ENCODE data around the gene TMEM255B.
"Not testable (repeated sequence)": the region's sequence is repeated elsewhere in the genome, so short reads cannot be mapped to it uniquely, and the experiment has no call there.

Gene TMEM255B

GRCh38 chr13:113750554-113751399 is 8.2 kb upstream of the TMEM255B start:
- Mint-ChIP-seq H3K4me3 (no peak overlapping the region), H3K27ac (no peak overlapping the region), H3K36me3 (ENCODE audit: low read depth) (no peaks in the 10 kb centered on the region), H3K27me3 (no peaks in the 10 kb centered on the region), H3K9me3 (peaks cover 11% of the 10 kb centered on the region), H3K4me1 (ENCODE audit: low read depth) (no peaks in the 10 kb centered on the region)

GRCh38 chr13:113751491-113751890 is 7.5 kb upstream of the TMEM255B start:
- Mint-ChIP-seq H3K4me1 (ENCODE audit: low read depth) (no peaks in the 10 kb centered on the region), H3K27me3 (no peaks in the 10 kb centered on the region), H3K4me3 (no peak overlapping the region), H3K9me3 (peaks cover 11% of the 10 kb centered on the region), H3K36me3 (ENCODE audit: low read depth) (no peaks in the 10 kb centered on the region), H3K27ac (no peak overlapping the region)

- H3K27me3 Mint-ChIP-seq; H3K4me1 Mint-ChIP-seq (ENCODE audit: low read depth); H3K4me3 Mint-ChIP-seq; H3K36me3 Mint-ChIP-seq (ENCODE audit: low read depth); H3K27ac Mint-ChIP-seq: not testable (repeated sequence)
- peaks cover 11% of the 10 kb centered on the region for H3K9me3 Mint-ChIP-seq
These were observed 6.6 kb upstream of the TMEM255B start for GRCh38 chr13:113752211-113752986.

GRCh38 chr13:113753171-113753570 is 5.9 kb upstream of the TMEM255B start:
- Mint-ChIP-seq H3K9me3 (peaks cover 11% of the 10 kb centered on the region), H3K27me3 (peaks cover 10% of the 10 kb centered on the region), H3K27ac (no peak overlapping the region), H3K36me3 (ENCODE audit: low read depth) (no peaks in the 10 kb centered on the region), H3K4me3 (no peak overlapping the region), H3K4me1 (ENCODE audit: low read depth) (peaks cover 4% of the 10 kb centered on the region)

- H3K36me3 Mint-ChIP-seq (ENCODE audit: low read depth), result no peaks in the 10 kb centered on the region
- peaks cover 9% of the 10 kb centered on the region for H3K4me1 Mint-ChIP-seq (ENCODE audit: low read depth)
- peaks cover 15% of the 10 kb centered on the region for H3K27me3 Mint-ChIP-seq
- H3K9me3 Mint-ChIP-seq, result peaks cover 11% of the 10 kb centered on the region
- H3K27ac Mint-ChIP-seq, result no peak overlapping the region
- H3K4me3 Mint-ChIP-seq, result no peak overlapping the region
These were observed 4.8 kb upstream of the TMEM255B start for GRCh38 chr13:113754242-113754641.

GRCh38 chr13:113754691-113755090 is 4.3 kb upstream of the TMEM255B start:
- H3K27ac Mint-ChIP-seq, result no peak overlapping the region
- peaks cover 20% of the 10 kb centered on the region for H3K27me3 Mint-ChIP-seq
- H3K9me3 Mint-ChIP-seq, result peaks cover 11% of the 10 kb centered on the region
- no peaks in the 10 kb centered on the region for H3K36me3 Mint-ChIP-seq (ENCODE audit: low read depth)
- peaks cover 14% of the 10 kb centered on the region for H3K4me1 Mint-ChIP-seq (ENCODE audit: low read depth)
- H3K4me3 Mint-ChIP-seq, result no peak overlapping the region

- Mint-ChIP-seq H3K9me3 (no peaks in the 10 kb centered on the region), H3K27me3 (peaks cover 39% of the 10 kb centered on the region), H3K4me3 (no peak overlapping the region), H3K27ac (no peak overlapping the region), H3K4me1 (ENCODE audit: low read depth) (peaks cover 16% of the 10 kb centered on the region), H3K36me3 (ENCODE audit: low read depth) (no peaks in the 10 kb centered on the region)
These were observed 2.5 kb upstream of the TMEM255B start for GRCh38 chr13:113756441-113757097.

- Mint-ChIP-seq H3K4me3 (peak overlapping the region; percentile 82), H3K9me3 (no peaks in the 10 kb centered on the region), H3K27me3 (peaks cover 61% of the 10 kb centered on the region), H3K36me3 (ENCODE audit: low read depth) (no peaks in the 10 kb centered on the region), H3K4me1 (ENCODE audit: low read depth) (peaks cover 16% of the 10 kb centered on the region), H3K27ac (no peak overlapping the region)
These were observed 605 bp downstream of the TMEM255B start for GRCh38 chr13:113759525-113760137.

GRCh38 chr13:113761136-113761535 is 2.1 kb downstream of the TMEM255B start:
- peaks cover 16% of the 10 kb centered on the region for H3K4me1 Mint-ChIP-seq (ENCODE audit: low read depth)
- no peak overlapping the region for H3K4me3 Mint-ChIP-seq
- H3K27ac Mint-ChIP-seq, result no peak overlapping the region
- no peaks in the 10 kb centered on the region for H3K36me3 Mint-ChIP-seq (ENCODE audit: low read depth)
- H3K27me3 Mint-ChIP-seq, result peaks cover 69% of the 10 kb centered on the region
- H3K9me3 Mint-ChIP-seq, result no peaks in the 10 kb centered on the region

- H3K27ac Mint-ChIP-seq, result no peak overlapping the region
- peaks cover 69% of the 10 kb centered on the region for H3K27me3 Mint-ChIP-seq
These were observed 3.0 kb downstream of the TMEM255B start for GRCh38 chr13:113762075-113762474.

GRCh38 chr13:113762538-113762937 is 3.5 kb downstream of the TMEM255B start:
- H3K4me1 Mint-ChIP-seq (ENCODE audit: low read depth), result peaks cover 13% of the 10 kb centered on the region
- H3K4me3 Mint-ChIP-seq, result no peak overlapping the region
- no peaks in the 10 kb centered on the region for H3K36me3 Mint-ChIP-seq (ENCODE audit: low read depth)
- no peaks in the 10 kb centered on the region for H3K9me3 Mint-ChIP-seq
- peaks cover 65% of the 10 kb centered on the region for H3K27me3 Mint-ChIP-seq
- H3K27ac Mint-ChIP-seq, result no peak overlapping the region

More at GRCh38 chr13:113762075-113762474, 3.0 kb downstream of the TMEM255B start:
- H3K4me3 Mint-ChIP-seq, result no peak overlapping the region
- H3K9me3 Mint-ChIP-seq, result no peaks in the 10 kb centered on the region
- no peaks in the 10 kb centered on the region for H3K36me3 Mint-ChIP-seq (ENCODE audit: low read depth)
- peaks cover 14% of the 10 kb centered on the region for H3K4me1 Mint-ChIP-seq (ENCODE audit: low read depth)

- no peak overlapping the region for H3K27ac Mint-ChIP-seq
- no peak overlapping the region for H3K4me3 Mint-ChIP-seq
- peaks cover 58% of the 10 kb centered on the region for H3K27me3 Mint-ChIP-seq
- no peaks in the 10 kb centered on the region for H3K9me3 Mint-ChIP-seq
- no peaks in the 10 kb centered on the region for H3K36me3 Mint-ChIP-seq (ENCODE audit: low read depth)
- H3K4me1 Mint-ChIP-seq (ENCODE audit: low read depth), result peaks cover 11% of the 10 kb centered on the region
These were observed 4.2 kb downstream of the TMEM255B start for GRCh38 chr13:113763254-113763653.

GRCh38 chr13:113763961-113764792 is 5.2 kb downstream of the TMEM255B start:
- H3K27me3 Mint-ChIP-seq, result peaks cover 54% of the 10 kb centered on the region
- H3K9me3 Mint-ChIP-seq, result no peaks in the 10 kb centered on the region
- H3K4me1 Mint-ChIP-seq (ENCODE audit: low read depth), result peaks cover 7% of the 10 kb centered on the region
- H3K4me3 Mint-ChIP-seq, result no peak overlapping the region
- H3K27ac Mint-ChIP-seq, result no peak overlapping the region
- H3K36me3 Mint-ChIP-seq (ENCODE audit: low read depth), result no peaks in the 10 kb centered on the region

Data from stimulated activated naive CD8-positive, alpha-beta T cell treated with anti-CD3 and anti-CD28 coated beads, Interleukin-15, Interleukin-2, amounts not matched to agents 100 ng/mL and 50 ng/mL, for 24 hours (primary cell).